OCI-LY3 (cell line): ENCODE results near the gene SMTN.

Source experiments
- H2AFZ ChIP-seq: fragments of 200-600, 300-600 bp; shearing (Covaris generic); 2 replicates; pipeline ENCODE4 v1.6.0; 2014; ENCODE audit warnings: antibody characterized with exemption, low read depth, low read length
- H3K27ac ChIP-seq: fragments of 200-600, 300-600 bp; sonication (generic); 2 replicates; pipeline ENCODE4 v1.5.1; 2014; ENCODE audit warnings: mild to moderate bottlenecking, low read length, moderate library complexity, mixed read lengths
- H3K27me3 ChIP-seq: fragments of 200-600, 300-600 bp; sonication (generic); 2 replicates; pipeline ENCODE4 v1.6.1; 2014; ENCODE audit warnings: low read depth, low read length, mixed read lengths
- H3K36me3 ChIP-seq: fragments of 200-600, 300-600 bp; sonication (generic); replicated peaks from 2 replicates; pipeline ENCODE3; 2014; ENCODE audit warnings: low read depth, low read length, mixed read lengths
- H3K4me1 ChIP-seq: fragments of 300-600, 200-600 bp; sonication (generic); 2 replicates; pipeline ENCODE4 v1.6.1; 2014; ENCODE audit warnings: low read length, mixed read lengths
- H3K4me2 ChIP-seq: fragments of 200-600, 300-600 bp; sonication (generic); 2 replicates; pipeline ENCODE4 v1.6.1; 2014; ENCODE audit warnings: low read length, mixed read lengths
- H3K4me3 ChIP-seq: fragments of 300-600, 200-600 bp; sonication (generic); 2 replicates; pipeline ENCODE4 v1.5.1; 2014; ENCODE audit warnings: antibody characterized with exemption, mild to moderate bottlenecking, low read length, moderate library complexity
- H3K79me2 ChIP-seq: fragments of 300-600, 200-600 bp; shearing (Covaris generic); 2 replicates; pipeline ENCODE4 v1.6.1; 2014; ENCODE audit warnings: mild to moderate bottlenecking, low read length, mixed read lengths
- H3K9ac ChIP-seq: fragments of 300-600, 200-600 bp; shearing (Covaris generic); 2 replicates; pipeline ENCODE4 v1.6.0; 2014; ENCODE audit warnings: mild to moderate bottlenecking, low read length, moderate library complexity
- H3K9me3 ChIP-seq: fragments of 200-600, 300-600 bp; shearing (Covaris generic); 2 replicates; pipeline ENCODE4 v1.6.1; 2014; ENCODE audit warnings: low read length, mixed read lengths; ENCODE audit not compliant: insufficient read depth
- H4K20me1 ChIP-seq: fragments of 200-600, 300-600 bp; sonication (generic); 2 replicates; pipeline ENCODE4 v1.6.1; 2016; ENCODE audit warnings: low read length, mixed read lengths; ENCODE audit not compliant: insufficient read depth
- CTCF ChIP-seq: fragments of 200-600, 300-600 bp; sonication (generic); IDR thresholded peaks from 2 replicates; pipeline ENCODE4 v1.5.1; 2014; ENCODE audit warnings: antibody characterized with exemption, low read length, low read depth
- EZH2phosphoT487 ChIP-seq: fragments of 200-600 bp; shearing (Covaris generic); IDR thresholded peaks from 2 replicates; pipeline ENCODE4 v1.6.1; 2018; ENCODE audit warnings: antibody characterized with exemption, mixed run types, low read depth

The SMTN gene

GRCh38 chr22:31103111-31103510 lies 22.0 kb downstream of the SMTN start:
- no peak overlapping the region for H3K9ac ChIP-seq
- H3K27me3 ChIP-seq, result no peaks in the 10 kb centered on the region
- peaks cover 3% of the 10 kb centered on the region for H3K36me3 ChIP-seq
- no peak overlapping the region for H3K4me3 ChIP-seq
- no peaks in the 10 kb centered on the region for H3K9me3 ChIP-seq
- TF ChIP-seq CTCF (no peak), EZH2phosphoT487 (no peak)
- H3K4me1 ChIP-seq, result no peaks in the 10 kb centered on the region
- H4K20me1 ChIP-seq, result no peaks in the 10 kb centered on the region
- no peaks in the 10 kb centered on the region for H3K79me2 ChIP-seq
- no peak overlapping the region for H2AFZ ChIP-seq
- H3K4me2 ChIP-seq, result no peak overlapping the region
- H3K27ac ChIP-seq, result no peak overlapping the region

DNA sequence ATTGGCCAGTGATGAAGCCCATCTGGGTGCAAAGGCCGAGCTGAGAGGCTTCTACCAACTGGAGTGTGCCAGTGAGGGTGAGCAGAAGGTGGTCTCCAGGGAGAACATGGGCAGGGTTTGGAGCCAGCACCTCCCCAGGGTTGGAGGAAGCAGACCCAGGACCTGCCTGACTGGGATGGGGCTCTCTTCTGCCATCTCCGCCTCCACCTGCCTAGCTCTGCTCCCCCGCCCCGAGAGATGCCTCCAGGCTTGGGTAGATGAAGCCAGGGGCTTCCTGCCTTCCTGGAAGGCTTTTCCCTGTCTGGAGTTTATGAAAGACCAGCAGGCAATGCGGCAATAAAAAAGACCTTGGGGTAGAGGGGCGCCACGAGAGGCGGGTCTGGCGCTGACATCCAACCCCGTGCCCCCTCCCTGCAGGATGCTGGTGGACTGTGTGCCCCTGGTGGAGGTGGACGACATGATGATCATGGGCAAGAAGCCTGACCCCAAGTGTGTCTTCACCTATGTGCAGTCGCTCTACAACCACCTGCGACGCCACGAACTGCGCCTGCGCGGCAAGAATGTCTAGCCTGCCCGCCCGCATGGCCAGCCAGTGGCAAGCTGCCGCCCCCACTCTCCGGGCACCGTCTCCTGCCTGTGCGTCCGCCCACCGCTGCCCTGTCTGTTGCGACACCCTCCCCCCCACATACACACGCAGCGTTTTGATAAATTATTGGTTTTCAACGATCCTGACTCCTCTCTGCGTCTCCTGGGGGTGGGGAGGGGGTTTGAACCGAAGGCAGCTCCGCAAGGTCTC lies 23.0 kb downstream of the SMTN start:
- H3K27me3 ChIP-seq, result no peaks in the 10 kb centered on the region
- H3K4me1 ChIP-seq, result no peaks in the 10 kb centered on the region
- no peak overlapping the region for H3K4me2 ChIP-seq
- H3K4me3 ChIP-seq, result no peak overlapping the region
- no peak overlapping the region for H3K9ac ChIP-seq
- TF ChIP-seq EZH2phosphoT487 (no peak), CTCF (no peak)
- H3K36me3 ChIP-seq, result peaks cover under 1% of the 10 kb centered on the region
- H2AFZ ChIP-seq, result no peak overlapping the region
- no peaks in the 10 kb centered on the region for H3K79me2 ChIP-seq
- no peaks in the 10 kb centered on the region for H4K20me1 ChIP-seq
- H3K9me3 ChIP-seq, result no peaks in the 10 kb centered on the region
- no peak overlapping the region for H3K27ac ChIP-seq

DNA sequence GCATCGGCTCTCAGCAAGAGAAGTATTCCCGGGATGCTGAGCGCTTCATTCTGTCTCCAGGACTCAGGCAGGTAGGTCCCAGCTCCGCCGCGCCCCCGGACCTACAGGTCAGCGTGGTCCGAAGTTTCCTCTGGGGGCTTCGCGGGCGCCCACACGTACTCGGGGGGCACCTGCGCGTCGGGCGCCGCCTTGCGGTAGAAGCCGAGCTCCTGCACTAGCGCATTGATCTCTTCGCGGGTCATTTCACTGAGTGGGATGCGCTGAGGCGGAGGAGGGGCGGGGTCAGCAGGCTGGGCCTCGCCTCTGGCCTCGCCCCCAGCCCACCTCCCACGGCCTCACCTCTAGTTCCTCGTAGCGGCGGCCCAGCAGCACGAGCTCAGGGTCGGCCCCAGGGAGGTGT lies 23.8 kb downstream of the SMTN start:
- no peaks in the 10 kb centered on the region for H3K9me3 ChIP-seq
- H3K4me1 ChIP-seq, result no peaks in the 10 kb centered on the region
- no peak overlapping the region for H3K4me2 ChIP-seq
- no peak overlapping the region for H3K4me3 ChIP-seq
- TF ChIP-seq CTCF, result no peak
- TF ChIP-seq EZH2phosphoT487, result no peak
- no peaks in the 10 kb centered on the region for H3K79me2 ChIP-seq
- H3K9ac ChIP-seq, result no peak overlapping the region
- no peaks in the 10 kb centered on the region for H3K27me3 ChIP-seq
- H3K36me3 ChIP-seq, result no peaks in the 10 kb centered on the region
- H2AFZ ChIP-seq, result no peak overlapping the region
- H3K27ac ChIP-seq, result no peak overlapping the region
- H4K20me1 ChIP-seq, result no peaks in the 10 kb centered on the region

DNA sequence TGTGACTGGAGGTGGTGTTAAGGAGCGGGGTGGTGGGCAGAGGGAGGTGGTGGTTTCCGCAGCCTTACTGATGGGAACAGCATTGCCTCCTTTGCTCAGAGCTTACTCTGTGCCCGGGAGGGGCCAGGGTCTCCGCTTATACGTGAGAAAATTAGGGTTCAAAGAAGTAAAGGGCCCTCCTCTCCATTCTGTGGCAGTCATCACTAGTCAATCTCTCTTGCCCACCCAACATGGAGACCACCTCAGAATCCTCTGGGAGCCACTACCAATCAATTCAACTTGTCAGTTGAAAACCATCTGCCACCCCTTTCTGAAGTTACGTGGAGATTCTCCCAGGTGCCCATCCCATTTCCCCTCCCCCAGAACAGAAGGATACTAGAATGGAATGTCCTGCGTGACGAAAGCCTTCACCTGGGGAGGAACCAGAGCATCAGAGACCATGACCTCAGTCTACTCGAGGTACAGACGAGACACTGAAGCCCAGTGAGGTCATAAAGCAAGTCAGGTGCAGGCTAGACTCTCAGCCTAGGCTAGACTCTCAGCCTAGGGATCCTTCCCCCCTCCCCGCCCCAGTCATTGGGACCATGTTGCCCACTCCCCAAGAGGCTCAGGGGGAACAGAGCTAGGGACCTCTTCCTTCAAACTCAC lies 24.3 kb downstream of the SMTN start:
- Histone ChIP-seq H3K27me3 (no peaks in the 10 kb centered on the region), H3K79me2 (no peaks in the 10 kb centered on the region), H3K4me1 (no peaks in the 10 kb centered on the region), H3K4me3 (no peak overlapping the region), H4K20me1 (no peaks in the 10 kb centered on the region), H3K4me2 (no peak overlapping the region), H3K9ac (no peak overlapping the region), H3K9me3 (no peaks in the 10 kb centered on the region), H2AFZ (no peak overlapping the region), H3K36me3 (no peaks in the 10 kb centered on the region), H3K27ac (no peak overlapping the region)
- TF ChIP-seq CTCF (no peak), EZH2phosphoT487 (no peak)
